ENCODE data around the gene UNC13A.

GRCh38 chr19:17642656-17643055, 45.5 kb downstream of the UNC13A start:
- TF ChIP-seq, protein P1, sequence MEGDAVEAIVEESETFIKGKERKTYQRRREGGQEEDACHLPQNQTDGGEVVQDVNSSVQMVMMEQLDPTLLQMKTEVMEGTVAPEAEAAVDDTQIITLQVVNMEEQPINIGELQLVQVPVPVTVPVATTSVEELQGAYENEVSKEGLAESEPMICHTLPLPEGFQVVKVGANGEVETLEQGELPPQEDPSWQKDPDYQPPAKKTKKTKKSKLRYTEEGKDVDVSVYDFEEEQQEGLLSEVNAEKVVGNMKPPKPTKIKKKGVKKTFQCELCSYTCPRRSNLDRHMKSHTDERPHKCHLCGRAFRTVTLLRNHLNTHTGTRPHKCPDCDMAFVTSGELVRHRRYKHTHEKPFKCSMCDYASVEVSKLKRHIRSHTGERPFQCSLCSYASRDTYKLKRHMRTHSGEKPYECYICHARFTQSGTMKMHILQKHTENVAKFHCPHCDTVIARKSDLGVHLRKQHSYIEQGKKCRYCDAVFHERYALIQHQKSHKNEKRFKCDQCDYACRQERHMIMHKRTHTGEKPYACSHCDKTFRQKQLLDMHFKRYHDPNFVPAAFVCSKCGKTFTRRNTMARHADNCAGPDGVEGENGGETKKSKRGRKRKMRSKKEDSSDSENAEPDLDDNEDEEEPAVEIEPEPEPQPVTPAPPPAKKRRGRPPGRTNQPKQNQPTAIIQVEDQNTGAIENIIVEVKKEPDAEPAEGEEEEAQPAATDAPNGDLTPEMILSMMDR (conservative IDR thresholded peaks at IDR 0.05; ENCODE audit: low read length), result no peak
- TF ChIP-seq EZH2phosphoT487 (IDR thresholded peaks at IDR 0.05; ENCODE audit: borderline replicate concordance), result no peak
